Stomach (tissue), 9 donors: ENCODE results near the gene CD69. TPM values are rescaled to one million over a fixed set of nuclear protein-coding genes. Genes with fewer than 3 reads are reported as not detected.

Experiments used
- DNase-seq, 2 donors: peaks; one replicate each; pipeline versions ENCODE4 v3.0.0 to v3.0.0-alpha.2; 2013 to 2019
- H3K27ac ChIP-seq, 5 donors: fragments of 200-600 bp in 4 of 5; sonication (generic) in 4 of 5; one replicate each; pipeline ENCODE4 v1.5.1; 2013 to 2019; ENCODE audit warnings: mild to moderate bottlenecking in 1 of 5, moderate library complexity in 1 of 5
- H3K27me3 ChIP-seq, 3 donors: fragments of 200-600 bp; sonication (generic); one replicate each; pipeline ENCODE4 v1.5.1; 2017 to 2019; ENCODE audit warnings: mixed run types in 1 of 3
- H3K36me3 ChIP-seq, 4 donors: fragments of 200-600 bp; sonication (generic); 1 replicate in 3 of 4; 2 replicates in 1 of 4; pipeline ENCODE4 v1.5.1; 2016 to 2019
- H3K4me1 ChIP-seq, 4 donors: fragments of 200-600 bp; sonication (generic); one replicate each; pipeline ENCODE4 v1.5.1; 2016 to 2019
- H3K4me3 ChIP-seq, 4 donors: fragments of 200-600 bp; sonication (generic) in 3 of 4; one replicate each; pipeline ENCODE4 v1.5.1; 2016 to 2019; ENCODE audit warnings: mild to moderate bottlenecking in 1 of 4
- H3K9me3 ChIP-seq, 4 donors: fragments of 200-600 bp; sonication (generic); one replicate each; pipeline ENCODE4 v1.5.1; 2016 to 2019
- CTCF ChIP-seq, 7 experiments: fragments of 450-650 bp in 4 of 7; fragments of 200-600 bp in 3 of 7; sonication (generic) in 3 of 7; IDR thresholded peaks; one replicate each; pipeline ENCODE4 v1.5.1; 2016 to 2019; ENCODE audit warnings: antibody characterized with exemption in 7 of 7, control low read depth in 2 of 7, mild to moderate bottlenecking in 1 of 7
- EP300 ChIP-seq: sonication (generic); formaldehyde crosslinking; IDR thresholded peaks from one replicate; pipeline ENCODE4 v1.6.1; 2017; ENCODE audit warnings: antibody characterized with exemption
- POLR2A ChIP-seq, 4 donors: fragments of 450-650 bp; IDR thresholded peaks; one replicate each; pipeline ENCODE4 v1.6.1; 2016; ENCODE audit warnings: antibody characterized with exemption in 4 of 4, control low read depth in 2 of 4, mild to moderate bottlenecking in 1 of 4, moderate library complexity in 1 of 4
- POLR2AphosphoS5 ChIP-seq, 3 donors: sonication (generic); formaldehyde crosslinking; IDR thresholded peaks; one replicate each; pipeline ENCODE4 v1.6.1; 2016; ENCODE audit warnings: antibody characterized with exemption in 3 of 3
- WGBS, 5 donors: extraction: QIAGEN DNeasy Blood & Tissue Kit in 3 of 5; methylation state at CpG; one replicate each; pipeline versions ENCODE4 v1.1.5 to v1.1.7; 2013 to 2018; 5-methylcytosine and 5-hydroxymethylcytosine counted together
- intact Hi-C: fragments of 100-400 bp; cut with DNase I; formaldehyde crosslinking; loops from one replicate; pipeline ENCODE4 v1.15.1; 2023; ENCODE audit warnings: low total_unique reads
- polyA plus RNA-seq, 3 donors: library from polyadenylated mRNA; stranded (reverse); fragments of 200-250 nt; gene quantifications; one replicate each; pipeline ENCODE4 v1.2.3, GENCODE V29; 2013
- total RNA-seq, 5 donors: library from RNA; depleted of rRNA; stranded (reverse); fragments of >200 nt; gene quantifications; one replicate each; pipeline versions ENCODE4 v1.1.0 to v1.2.3, GENCODE V29; 2014 to 2016
- donor health status: healthy with polysubstance abuse.
- donor health status: Bipolar disorder and iron deficiency.
- donor health status: healthy.

Gene CD69
- total and polyA plus RNA-seq, 8 donors = 2.1 to 15.4 (median 3.4) TPM; not detected in 1

- WGBS, 5 donors = 73 to 87% (median 80%) methylated on average over 4 of the region's 4 CpGs
- no peak for DNase-seq
- H3K4me3 ChIP-seq = no peak overlapping the region
- no peaks in the 10 kb centered on the region for H3K27me3 ChIP-seq
- no peak for TF ChIP-seq CTCF (IDR thresholded peaks at IDR 0.05)
- no peak for TF ChIP-seq POLR2AphosphoS5 (IDR thresholded peaks at IDR 0.05)
- TF ChIP-seq POLR2A (IDR thresholded peaks at IDR 0.05) = no peak
- TF ChIP-seq EP300 = no peak
- intact Hi-C loops = no loop called here
- H3K9me3 ChIP-seq = no peaks in the 10 kb centered on the region
- H3K27ac ChIP-seq = no peak overlapping the region
- peaks cover 0 to 6% (median 0%) of the 10 kb centered on the region in 4 donors for H3K4me1 ChIP-seq
- no peaks in the 10 kb centered on the region for H3K36me3 ChIP-seq
Observed at GRCh38 chr12:9806714-9807113, 46.0 kb upstream of the CD69 start.

GRCh38 chr12:9805883-9806282 is 45.2 kb upstream of the CD69 start:
- Histone ChIP-seq H3K4me3 (no peak overlapping the region), H3K9me3 (no peaks in the 10 kb centered on the region), H3K27ac (no peak overlapping the region), H3K27me3 (no peaks in the 10 kb centered on the region), H3K36me3 (no peaks in the 10 kb centered on the region), H3K4me1 (peaks cover 0 to 6% (median 0%) of the 10 kb centered on the region in 4 donors)
- intact Hi-C loops = no loop called here
- DNase-seq = no peak
- 88 to 95% (median 91%) methylated on average over 2 of the region's 2 CpGs for WGBS, 5 donors
- TF ChIP-seq CTCF (IDR thresholded peaks at IDR 0.05) (no peak), POLR2AphosphoS5 (IDR thresholded peaks at IDR 0.05) (no peak), POLR2A (IDR thresholded peaks at IDR 0.05) (no peak), EP300 (no peak)

DNA sequence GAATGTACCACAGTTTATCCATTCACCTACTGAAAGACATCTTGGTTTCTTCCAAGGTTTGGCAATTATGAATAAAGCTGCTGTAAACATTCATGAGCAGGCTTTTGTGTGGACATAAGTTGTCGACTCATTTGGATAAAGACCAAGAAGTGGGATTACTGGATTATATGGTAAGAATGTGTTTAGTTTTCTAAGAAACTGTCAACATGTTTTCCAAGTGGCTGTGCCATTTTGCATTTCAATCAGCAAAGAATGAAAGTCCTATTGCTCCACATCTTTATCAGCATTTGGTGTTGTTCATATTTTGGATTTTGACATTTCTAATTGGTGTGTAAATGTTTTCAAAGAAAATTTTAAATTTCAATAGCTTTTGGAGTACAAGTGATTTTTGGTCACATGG is 39.3 kb upstream of the CD69 start:
- DNase-seq = no peak
- no peak overlapping the region for H3K27ac ChIP-seq
- intact Hi-C loops = no loop called here
- TF ChIP-seq POLR2AphosphoS5 (IDR thresholded peaks at IDR 0.05) = no peak
- no peak for TF ChIP-seq EP300
- no peak for TF ChIP-seq POLR2A (IDR thresholded peaks at IDR 0.05)
- TF ChIP-seq CTCF (IDR thresholded peaks at IDR 0.05) = no peak
- no peaks in the 10 kb centered on the region for H3K36me3 ChIP-seq
- H3K4me1 ChIP-seq = peaks cover 0 to 12% (median 0%) of the 10 kb centered on the region in 4 donors
- no peaks in the 10 kb centered on the region for H3K27me3 ChIP-seq
- 33 to 64% (median 48%) methylated on average over 1 of the region's 1 CpG for WGBS, 5 donors
- no peaks in the 10 kb centered on the region for H3K9me3 ChIP-seq
- no peak overlapping the region for H3K4me3 ChIP-seq

DNA sequence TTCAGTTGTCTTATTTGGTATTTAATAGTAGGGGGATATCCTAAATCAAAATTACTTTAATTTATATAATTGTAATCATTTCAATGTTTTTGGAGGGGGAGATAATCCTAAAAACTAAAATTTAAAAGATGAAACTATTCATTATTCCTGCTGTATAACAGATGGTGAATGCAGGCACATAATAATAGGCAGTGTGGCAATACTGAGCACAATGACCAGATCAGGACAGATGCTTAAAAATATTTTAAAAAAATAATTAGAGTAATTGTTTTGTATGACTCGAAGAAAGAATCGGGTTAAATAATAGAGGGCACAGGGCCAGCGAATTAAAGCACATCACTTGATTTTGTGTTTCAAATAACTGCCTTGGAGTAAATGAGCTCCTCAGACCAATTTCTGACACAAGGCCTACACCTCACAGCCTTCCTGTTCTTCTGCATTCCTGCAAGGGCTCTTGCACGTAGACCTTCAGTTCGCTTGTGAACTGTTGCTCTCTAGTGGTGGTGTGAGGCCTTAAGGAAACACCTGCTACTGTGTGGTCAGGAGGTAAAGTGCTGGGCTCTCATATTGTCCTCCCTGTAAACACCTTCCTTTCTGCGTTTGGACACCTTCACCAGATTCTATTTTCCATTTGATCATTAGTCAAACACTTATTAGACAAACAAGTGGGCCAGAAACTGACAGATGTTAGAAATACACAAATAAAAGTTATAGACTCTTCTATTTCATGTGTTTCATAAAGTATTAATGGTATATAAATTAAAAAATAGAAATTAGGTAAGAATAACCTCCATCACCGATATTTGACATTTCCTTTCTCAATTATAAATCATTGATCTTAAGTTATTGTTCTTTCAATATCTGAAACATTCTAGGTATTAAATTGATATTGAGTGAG is 37.3 kb upstream of the CD69 start:
- intact Hi-C loops = no loop called here
- Histone ChIP-seq H3K27ac (no peak overlapping the region), H3K9me3 (no peaks in the 10 kb centered on the region), H3K4me1 (peaks cover 0 to 18% (median 0%) of the 10 kb centered on the region in 4 donors), H3K4me3 (no peak overlapping the region), H3K27me3 (no peaks in the 10 kb centered on the region), H3K36me3 (no peaks in the 10 kb centered on the region)
- WGBS, 5 donors = 41 to 51% (median 46%) methylated on average over 7 of the region's 7 CpGs
- DNase-seq = peak; percentile 49 to 92
- TF ChIP-seq POLR2A (IDR thresholded peaks at IDR 0.05) (no peak), CTCF (IDR thresholded peaks at IDR 0.05) (peak in 4 of 7 experiments; percentile 11 to 52 (median 48)), POLR2AphosphoS5 (IDR thresholded peaks at IDR 0.05) (peak in 1 of 3 donors; percentile 38)
